ENCODE measurements around the gene PTX3. TPM values are rescaled to one million over a fixed set of nuclear protein-coding genes. Genes with fewer than 3 reads are reported as not detected.

The PTX3 gene
- total RNA-seq, 1 experiment from 2014 or later = 4.3 TPM

DNA sequence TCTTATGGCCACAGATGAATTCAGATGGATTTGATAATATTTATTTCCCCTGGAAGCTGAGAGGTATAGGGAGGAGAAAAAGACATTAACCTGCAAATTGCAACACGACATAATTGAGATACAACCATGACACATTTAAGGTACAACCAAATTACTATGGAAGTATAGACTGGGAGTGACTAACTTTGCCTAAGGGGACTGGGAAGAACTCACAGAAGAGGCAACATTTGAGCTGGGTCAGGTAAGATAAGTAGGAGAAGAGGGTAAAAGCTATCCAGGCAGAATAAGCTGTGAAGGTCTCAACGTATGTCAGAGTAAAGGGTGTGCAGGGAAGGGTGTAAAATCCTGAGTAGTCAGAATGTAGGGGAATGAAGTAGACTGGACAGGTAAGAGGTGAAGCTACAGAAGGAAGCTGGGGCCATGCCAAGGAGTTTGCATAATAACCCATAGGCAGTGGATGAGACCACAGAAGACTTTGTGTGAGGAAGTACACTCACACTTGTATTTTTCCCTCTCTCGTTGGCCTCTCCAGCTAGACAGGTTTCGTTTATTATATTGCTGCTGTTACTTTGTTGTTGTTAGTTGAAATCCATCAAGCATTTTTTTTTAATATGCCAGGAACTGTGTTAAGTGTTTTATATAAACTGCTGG, 28.0 kb upstream of the PTX3 start:
- CTCF ChIA-PET = no interaction called here
- no peaks in the 10 kb centered on the region for H3K27me3 ChIP-seq (replicated peaks; ENCODE audit: insufficient read depth, low read depth, low read length, poor library complexity)

DNA sequence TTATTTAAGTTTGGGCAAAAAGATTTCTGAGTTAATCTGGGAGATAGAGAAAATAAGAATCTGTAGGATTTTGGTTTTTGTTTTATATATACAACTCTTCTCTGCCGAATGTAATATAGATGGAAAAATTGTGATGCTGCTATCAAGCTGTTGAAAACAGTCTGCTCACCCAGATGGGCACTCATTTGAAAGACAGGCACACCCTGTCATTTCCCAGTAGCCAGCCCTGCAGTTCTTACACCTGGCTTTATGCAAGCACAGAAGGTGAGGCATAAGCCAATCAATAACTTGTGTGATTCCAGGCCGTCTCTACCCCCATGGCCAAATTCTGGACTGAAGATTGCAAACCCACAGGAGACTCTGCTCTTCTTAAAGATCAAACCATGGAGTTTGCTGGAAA, 27.1 kb upstream of the PTX3 start:
- no peak for TF ChIP-seq EZH2 (IDR thresholded peaks at IDR 0.05; ENCODE audit: borderline replicate concordance, low read depth, low read length, poor library complexity, severe bottlenecking)
- H3K4me3 ChIP-seq (ENCODE audit: low read depth, low read length, poor library complexity, severe bottlenecking) = no peak overlapping the region
- DNase-seq (ENCODE audit: low spot score) = no peak
- no peaks in the 10 kb centered on the region for H3K4me1 ChIP-seq (ENCODE audit: insufficient read depth, low read length, poor library complexity, severe bottlenecking)
- intact Hi-C loops (cut with micrococcal nuclease; ENCODE audit: unreplicated experiment) = no loop called here
- H3K27me3 ChIP-seq (replicated peaks; ENCODE audit: insufficient read depth, low read depth, low read length, poor library complexity) = no peaks in the 10 kb centered on the region
- no peak overlapping the region for H3K27ac ChIP-seq (ENCODE audit: low read depth, low read length, poor library complexity, severe bottlenecking)
- CTCF ChIA-PET = no interaction called here
- BruUV-seq (replicated peaks) = no TSS peak
- H3K9me3 ChIP-seq (ENCODE audit: low read depth, low read length, poor library complexity, severe bottlenecking) = no peaks in the 10 kb centered on the region
- no peaks in the 10 kb centered on the region for H3K36me3 ChIP-seq (ENCODE audit: insufficient read depth, low read length, poor library complexity, severe bottlenecking)
- POLR2A ChIA-PET (ENCODE audit: low non-redundant PET) = no interaction called here

More for the DNA sequence above, 28.0 kb upstream of the PTX3 start:
- Histone ChIP-seq H3K4me1 (ENCODE audit: insufficient read depth, low read length, poor library complexity, severe bottlenecking) (no peaks in the 10 kb centered on the region), H3K4me3 (ENCODE audit: low read depth, low read length, poor library complexity, severe bottlenecking) (no peak overlapping the region), H3K27ac (ENCODE audit: low read depth, low read length, poor library complexity, severe bottlenecking) (no peak overlapping the region), H3K9me3 (ENCODE audit: low read depth, low read length, poor library complexity, severe bottlenecking) (no peaks in the 10 kb centered on the region), H3K36me3 (ENCODE audit: insufficient read depth, low read length, poor library complexity, severe bottlenecking) (no peaks in the 10 kb centered on the region)
- no TSS peak for BruUV-seq (replicated peaks)
- no peak for DNase-seq (ENCODE audit: low spot score)
- intact Hi-C loops (cut with micrococcal nuclease; ENCODE audit: unreplicated experiment) = no loop called here
- POLR2A ChIA-PET (ENCODE audit: low non-redundant PET) = interaction anchor here (0.7 kb wide), 1 partner anchor 22 kb away, joined by 3 read pairs; no protein-coding TSS in a partner anchor
- TF ChIP-seq EZH2 (IDR thresholded peaks at IDR 0.05; ENCODE audit: borderline replicate concordance, low read depth, low read length, poor library complexity, severe bottlenecking) = no peak
- TF ChIP-seq, protein P1, sequence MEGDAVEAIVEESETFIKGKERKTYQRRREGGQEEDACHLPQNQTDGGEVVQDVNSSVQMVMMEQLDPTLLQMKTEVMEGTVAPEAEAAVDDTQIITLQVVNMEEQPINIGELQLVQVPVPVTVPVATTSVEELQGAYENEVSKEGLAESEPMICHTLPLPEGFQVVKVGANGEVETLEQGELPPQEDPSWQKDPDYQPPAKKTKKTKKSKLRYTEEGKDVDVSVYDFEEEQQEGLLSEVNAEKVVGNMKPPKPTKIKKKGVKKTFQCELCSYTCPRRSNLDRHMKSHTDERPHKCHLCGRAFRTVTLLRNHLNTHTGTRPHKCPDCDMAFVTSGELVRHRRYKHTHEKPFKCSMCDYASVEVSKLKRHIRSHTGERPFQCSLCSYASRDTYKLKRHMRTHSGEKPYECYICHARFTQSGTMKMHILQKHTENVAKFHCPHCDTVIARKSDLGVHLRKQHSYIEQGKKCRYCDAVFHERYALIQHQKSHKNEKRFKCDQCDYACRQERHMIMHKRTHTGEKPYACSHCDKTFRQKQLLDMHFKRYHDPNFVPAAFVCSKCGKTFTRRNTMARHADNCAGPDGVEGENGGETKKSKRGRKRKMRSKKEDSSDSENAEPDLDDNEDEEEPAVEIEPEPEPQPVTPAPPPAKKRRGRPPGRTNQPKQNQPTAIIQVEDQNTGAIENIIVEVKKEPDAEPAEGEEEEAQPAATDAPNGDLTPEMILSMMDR (conservative IDR thresholded peaks at IDR 0.05; ENCODE audit: low read depth, low read length) = no peak

DNA sequence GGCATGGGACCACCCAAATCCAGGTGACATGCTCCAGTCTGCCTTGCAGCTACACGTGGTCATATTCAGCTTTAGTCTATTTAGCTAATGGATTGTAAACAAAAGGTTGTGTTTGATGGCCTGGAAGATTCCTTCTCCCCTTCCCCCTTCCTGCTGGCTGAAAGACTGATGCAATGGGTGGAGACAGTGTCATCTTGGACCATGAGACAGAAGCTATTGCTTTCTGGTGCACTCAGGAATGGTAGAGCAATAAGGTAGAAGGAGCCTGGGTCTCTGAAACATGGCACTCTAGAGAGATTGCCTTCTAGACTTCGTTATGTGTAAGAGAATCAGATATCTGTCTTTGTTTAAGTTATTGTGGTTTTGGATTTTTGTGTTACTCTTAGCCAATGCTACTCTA, 25.7 kb upstream of the PTX3 start:
- TF ChIP-seq, protein P1 (conservative IDR thresholded peaks at IDR 0.05; ENCODE audit: low read depth, low read length) = no peak
- TF ChIP-seq EZH2 (IDR thresholded peaks at IDR 0.05; ENCODE audit: borderline replicate concordance, low read depth, low read length, poor library complexity, severe bottlenecking) = no peak
- Histone ChIP-seq H3K4me3 (ENCODE audit: low read depth, low read length, poor library complexity, severe bottlenecking) (no peak overlapping the region), H3K27me3 (replicated peaks; ENCODE audit: insufficient read depth, low read depth, low read length, poor library complexity) (no peaks in the 10 kb centered on the region), H3K36me3 (ENCODE audit: insufficient read depth, low read length, poor library complexity, severe bottlenecking) (no peaks in the 10 kb centered on the region), H3K9me3 (ENCODE audit: low read depth, low read length, poor library complexity, severe bottlenecking) (no peaks in the 10 kb centered on the region), H3K4me1 (ENCODE audit: insufficient read depth, low read length, poor library complexity, severe bottlenecking) (no peaks in the 10 kb centered on the region), H3K27ac (ENCODE audit: low read depth, low read length, poor library complexity, severe bottlenecking) (no peak overlapping the region)
- intact Hi-C loops (cut with micrococcal nuclease; ENCODE audit: unreplicated experiment) = no loop called here
- no peak for DNase-seq (ENCODE audit: low spot score)
- BruUV-seq (replicated peaks) = no TSS peak
- POLR2A ChIA-PET (ENCODE audit: low non-redundant PET) = no interaction called here
- CTCF ChIA-PET = no interaction called here

DNA sequence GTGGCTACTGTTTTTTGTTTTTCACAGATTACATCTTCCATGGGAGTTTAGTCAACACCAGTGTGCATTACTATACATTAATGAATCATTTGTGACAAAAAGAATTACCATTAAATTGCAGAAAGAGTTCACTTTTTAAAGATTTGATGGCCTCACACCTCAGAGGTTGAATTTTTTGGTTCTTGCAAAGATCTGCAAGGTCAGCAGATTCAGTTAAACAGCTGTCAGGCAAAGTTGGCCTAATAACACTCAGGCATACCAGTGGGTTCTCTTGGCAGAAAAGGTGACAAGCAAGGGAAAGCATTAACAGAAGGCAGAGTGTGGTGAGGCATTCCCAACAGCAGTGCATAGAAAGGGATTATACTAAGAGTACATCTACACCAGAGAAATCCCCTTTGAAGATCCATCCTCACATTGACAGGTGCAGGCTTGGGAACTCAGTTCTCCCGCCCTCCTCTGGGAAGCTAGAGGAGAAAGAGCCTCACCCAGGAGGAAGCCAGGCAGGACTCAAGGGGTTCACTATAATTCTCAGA, 24.3 kb upstream of the PTX3 start:
- ChIA-PET POLR2A (ENCODE audit: low non-redundant PET) (no interaction called here), CTCF (no interaction called here)
- no peak for DNase-seq (ENCODE audit: low spot score)
- no TSS peak for BruUV-seq (replicated peaks)
- intact Hi-C loops (cut with micrococcal nuclease; ENCODE audit: unreplicated experiment) = no loop called here
- Histone ChIP-seq H3K9me3 (ENCODE audit: low read depth, low read length, poor library complexity, severe bottlenecking) (no peaks in the 10 kb centered on the region), H3K4me3 (ENCODE audit: low read depth, low read length, poor library complexity, severe bottlenecking) (no peak overlapping the region), H3K27me3 (replicated peaks; ENCODE audit: insufficient read depth, low read depth, low read length, poor library complexity) (no peaks in the 10 kb centered on the region), H3K36me3 (ENCODE audit: insufficient read depth, low read length, poor library complexity, severe bottlenecking) (no peaks in the 10 kb centered on the region), H3K27ac (ENCODE audit: low read depth, low read length, poor library complexity, severe bottlenecking) (no peak overlapping the region), H3K4me1 (ENCODE audit: insufficient read depth, low read length, poor library complexity, severe bottlenecking) (no peaks in the 10 kb centered on the region)
- no peak for TF ChIP-seq EZH2 (IDR thresholded peaks at IDR 0.05; ENCODE audit: borderline replicate concordance, low read depth, low read length, poor library complexity, severe bottlenecking)
- TF ChIP-seq, protein P1 (conservative IDR thresholded peaks at IDR 0.05; ENCODE audit: low read depth, low read length) = no peak

Measured in A673 (cell line).